GM12873 (cell line): ENCODE results near the gene ZNF446.

ENCODE experiments used
- CTCF ChIP-seq: IDR thresholded peaks from 2 replicates; pipeline ENCODE4 v1.5.1; 2012; ENCODE audit warnings: low read depth, mild to moderate bottlenecking, moderate library complexity, low read length, control low read depth; ENCODE audit not compliant: insufficient read depth; ENCODE audit errors: missing control alignments

The ZNF446 gene

GRCh38 chr19:58450856-58451357, 25.2 kb upstream of the ZNF446 start:
- TF ChIP-seq CTCF, result no peak

GRCh38 chr19:58451358-58452101, 24.6 kb upstream of the ZNF446 start, which contains the start of gene ZNF324B:
Gene ZNF324B (plus strand): TSS chr19:58451622. CDS start chr19:58453702, 2,080 bp downstream.
- TF ChIP-seq CTCF, result no peak

DNA sequence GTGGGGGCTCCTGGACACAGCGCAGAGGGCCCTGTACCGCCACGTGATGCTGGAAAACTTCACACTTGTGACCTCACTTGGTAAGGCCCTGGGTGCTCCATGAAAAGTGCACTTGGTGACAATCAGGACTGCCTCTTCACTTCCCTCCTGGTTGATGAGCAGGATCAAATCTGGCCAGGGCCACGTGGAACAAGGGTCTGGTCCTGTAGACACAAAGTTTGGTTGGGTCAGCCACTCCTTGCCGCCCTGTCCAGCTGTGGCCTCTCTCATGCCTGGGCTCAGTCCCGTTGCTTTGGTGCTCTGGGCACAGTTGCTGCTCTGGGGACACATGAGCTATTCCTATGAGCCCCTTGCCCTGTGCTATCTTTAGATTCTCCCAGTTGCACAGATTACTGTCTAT, 22.4 kb upstream of the ZNF446 start:
- TF ChIP-seq CTCF, result no peak

GRCh38 chr19:58455306-58455705, 20.8 kb upstream of the ZNF446 start:
- no peak for TF ChIP-seq CTCF

GRCh38 chr19:58456111-58456510, 20.0 kb upstream of the ZNF446 start:
- TF ChIP-seq CTCF, result no peak

- TF ChIP-seq CTCF, result no peak
Measured at GRCh38 chr19:58460039-58460438, 16.1 kb upstream of the ZNF446 start.

GRCh38 chr19:58466089-58466759, 9.9 kb upstream of the ZNF446 start:
- TF ChIP-seq CTCF, result no peak
